Measurements from ENCODE around the gene MS4A6A.

MS4A6A gene

DNA sequence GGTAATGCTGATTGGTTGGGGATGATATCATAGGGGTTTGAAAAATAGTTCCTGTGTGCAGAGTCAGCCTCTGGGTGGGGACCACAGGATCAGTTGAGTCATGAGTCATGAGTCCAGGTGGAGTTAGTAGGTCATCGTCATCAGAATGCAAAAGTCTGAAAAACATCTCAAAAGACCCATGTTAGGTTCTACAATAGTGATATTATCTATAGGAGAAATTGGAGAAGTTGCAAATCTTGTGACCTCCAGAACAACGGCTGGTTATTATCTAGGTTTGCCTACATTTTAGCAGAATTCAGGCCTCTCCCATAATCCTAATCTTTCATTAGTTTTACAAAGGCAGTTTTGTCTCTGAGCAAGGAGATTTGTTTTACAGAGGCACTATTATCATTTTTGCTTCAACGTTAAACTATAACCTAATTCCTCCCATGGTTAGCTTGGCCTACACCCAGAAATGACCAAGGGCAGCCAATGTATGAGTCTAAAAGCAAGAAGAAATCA lies 55.5 kb downstream of the MS4A6A start:
- no peak for DNase-seq

DNA sequence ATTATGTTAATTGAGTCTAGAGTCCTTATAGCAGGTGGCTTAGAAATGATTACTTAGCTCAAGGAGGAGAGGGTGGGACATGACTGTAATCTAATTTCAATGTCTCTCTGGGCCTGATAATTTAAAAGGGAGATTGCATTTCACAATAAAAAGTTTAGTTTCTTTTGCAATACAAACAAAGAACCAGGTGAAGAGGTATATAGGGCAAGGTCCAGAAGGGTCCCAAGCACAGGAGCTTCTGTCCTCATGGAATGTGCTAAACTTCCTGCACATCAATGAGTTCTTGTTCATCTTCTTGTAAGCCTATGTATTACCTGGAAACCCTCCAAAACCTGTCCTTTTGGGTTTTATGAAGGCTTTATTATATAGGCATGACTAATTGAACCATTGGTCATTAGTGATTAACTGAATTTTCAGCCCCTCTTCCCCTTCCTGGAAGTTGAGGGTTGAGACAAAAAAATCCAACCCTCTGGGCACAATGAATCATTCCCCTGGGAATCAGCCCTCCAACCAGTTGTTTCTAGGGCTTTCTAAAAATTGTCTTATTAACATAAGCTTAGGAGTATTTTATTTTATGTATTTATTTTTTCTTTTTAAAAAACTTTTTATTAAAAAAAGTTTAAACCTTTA lies 56.8 kb downstream of the MS4A6A start:
- no peak for DNase-seq

DNA sequence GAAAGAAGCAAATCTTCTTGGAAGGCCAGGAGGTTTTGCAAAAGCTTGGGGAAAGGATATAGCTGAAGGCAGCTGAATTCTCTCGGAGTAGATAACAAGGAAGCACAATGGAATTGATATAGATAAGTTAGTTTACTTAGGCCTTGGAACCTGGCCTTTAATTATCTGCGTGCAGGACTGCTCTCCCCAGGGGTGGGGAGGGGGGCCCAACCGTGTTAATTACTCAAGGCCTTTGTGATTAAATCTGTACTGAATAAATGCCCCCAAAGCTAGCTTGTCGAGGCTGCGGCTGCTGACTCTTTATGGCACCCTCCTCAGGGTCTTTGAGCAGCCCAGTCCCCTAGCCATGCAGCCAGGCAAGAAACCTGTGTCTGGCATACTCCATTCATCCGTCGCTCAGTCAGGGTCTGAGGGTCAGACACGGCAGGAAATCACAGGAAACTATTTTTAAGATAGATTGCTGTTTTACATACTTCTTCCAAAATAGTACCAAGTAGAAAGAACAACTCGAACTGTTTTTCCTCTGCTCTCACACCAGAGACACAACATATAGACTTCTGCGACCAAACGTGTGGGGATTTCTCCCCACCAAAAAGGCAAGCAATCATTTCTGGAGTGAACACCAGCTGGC lies 58.0 kb downstream of the MS4A6A start:
- no peak for DNase-seq

Data from NCI-H446 treated with DMSO at 0.1 percent for 48 hours (cell line).